ENCODE measurements around the gene AUTS2.

DNA sequence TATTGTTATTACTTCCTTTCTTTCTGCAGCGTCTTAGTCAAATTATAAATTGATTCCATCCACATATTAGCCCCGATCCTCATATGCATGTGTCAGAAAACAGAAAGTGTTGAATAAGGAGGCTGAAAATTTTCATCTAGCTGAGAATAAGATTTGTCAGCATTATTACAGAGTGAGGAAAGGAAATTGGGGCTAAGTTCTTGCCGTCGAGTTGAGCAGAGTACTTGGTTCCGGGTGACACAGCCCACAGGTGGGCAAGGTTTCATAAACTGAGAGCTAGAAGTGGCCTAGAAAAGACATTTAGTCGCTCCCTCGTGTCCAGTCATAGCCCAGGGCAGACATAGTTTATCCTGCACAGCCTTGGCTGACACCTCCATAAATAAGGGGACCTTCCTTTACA is 1072.0 kb downstream of the AUTS2 start:
- TF ChIP-seq, protein P1, sequence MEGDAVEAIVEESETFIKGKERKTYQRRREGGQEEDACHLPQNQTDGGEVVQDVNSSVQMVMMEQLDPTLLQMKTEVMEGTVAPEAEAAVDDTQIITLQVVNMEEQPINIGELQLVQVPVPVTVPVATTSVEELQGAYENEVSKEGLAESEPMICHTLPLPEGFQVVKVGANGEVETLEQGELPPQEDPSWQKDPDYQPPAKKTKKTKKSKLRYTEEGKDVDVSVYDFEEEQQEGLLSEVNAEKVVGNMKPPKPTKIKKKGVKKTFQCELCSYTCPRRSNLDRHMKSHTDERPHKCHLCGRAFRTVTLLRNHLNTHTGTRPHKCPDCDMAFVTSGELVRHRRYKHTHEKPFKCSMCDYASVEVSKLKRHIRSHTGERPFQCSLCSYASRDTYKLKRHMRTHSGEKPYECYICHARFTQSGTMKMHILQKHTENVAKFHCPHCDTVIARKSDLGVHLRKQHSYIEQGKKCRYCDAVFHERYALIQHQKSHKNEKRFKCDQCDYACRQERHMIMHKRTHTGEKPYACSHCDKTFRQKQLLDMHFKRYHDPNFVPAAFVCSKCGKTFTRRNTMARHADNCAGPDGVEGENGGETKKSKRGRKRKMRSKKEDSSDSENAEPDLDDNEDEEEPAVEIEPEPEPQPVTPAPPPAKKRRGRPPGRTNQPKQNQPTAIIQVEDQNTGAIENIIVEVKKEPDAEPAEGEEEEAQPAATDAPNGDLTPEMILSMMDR (IDR thresholded peaks at IDR 0.05; ENCODE audit: insufficient read depth, low read length): no peak
- TF ChIP-seq, protein P2, sequence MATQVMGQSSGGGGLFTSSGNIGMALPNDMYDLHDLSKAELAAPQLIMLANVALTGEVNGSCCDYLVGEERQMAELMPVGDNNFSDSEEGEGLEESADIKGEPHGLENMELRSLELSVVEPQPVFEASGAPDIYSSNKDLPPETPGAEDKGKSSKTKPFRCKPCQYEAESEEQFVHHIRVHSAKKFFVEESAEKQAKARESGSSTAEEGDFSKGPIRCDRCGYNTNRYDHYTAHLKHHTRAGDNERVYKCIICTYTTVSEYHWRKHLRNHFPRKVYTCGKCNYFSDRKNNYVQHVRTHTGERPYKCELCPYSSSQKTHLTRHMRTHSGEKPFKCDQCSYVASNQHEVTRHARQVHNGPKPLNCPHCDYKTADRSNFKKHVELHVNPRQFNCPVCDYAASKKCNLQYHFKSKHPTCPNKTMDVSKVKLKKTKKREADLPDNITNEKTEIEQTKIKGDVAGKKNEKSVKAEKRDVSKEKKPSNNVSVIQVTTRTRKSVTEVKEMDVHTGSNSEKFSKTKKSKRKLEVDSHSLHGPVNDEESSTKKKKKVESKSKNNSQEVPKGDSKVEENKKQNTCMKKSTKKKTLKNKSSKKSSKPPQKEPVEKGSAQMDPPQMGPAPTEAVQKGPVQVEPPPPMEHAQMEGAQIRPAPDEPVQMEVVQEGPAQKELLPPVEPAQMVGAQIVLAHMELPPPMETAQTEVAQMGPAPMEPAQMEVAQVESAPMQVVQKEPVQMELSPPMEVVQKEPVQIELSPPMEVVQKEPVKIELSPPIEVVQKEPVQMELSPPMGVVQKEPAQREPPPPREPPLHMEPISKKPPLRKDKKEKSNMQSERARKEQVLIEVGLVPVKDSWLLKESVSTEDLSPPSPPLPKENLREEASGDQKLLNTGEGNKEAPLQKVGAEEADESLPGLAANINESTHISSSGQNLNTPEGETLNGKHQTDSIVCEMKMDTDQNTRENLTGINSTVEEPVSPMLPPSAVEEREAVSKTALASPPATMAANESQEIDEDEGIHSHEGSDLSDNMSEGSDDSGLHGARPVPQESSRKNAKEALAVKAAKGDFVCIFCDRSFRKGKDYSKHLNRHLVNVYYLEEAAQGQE (IDR thresholded peaks at IDR 0.05; ENCODE audit: insufficient replicate concordance, low read depth): no peak

Measured in HL-60 (cell line).